RWPE2 (cell line): ENCODE results near the gene STX8.

Experiments
- ATAC-seq: fragments of 200-7000 bp; cut with Tn5 transposase; 3 replicates; pipeline ENCODE4 v1.9.1; 2021; ENCODE audit warnings: low read depth
- DNase-seq: peaks from one replicate; pipeline ENCODE4 v3.0.0-alpha.2; 2020; ENCODE audit warnings: low spot score
- H3K27ac ChIP-seq: fragments of 450-650 bp; 2 replicates; pipeline ENCODE4 v1.5.1; 2017; ENCODE audit warnings: mild to moderate bottlenecking; ENCODE audit not compliant: poor library complexity, severe bottlenecking
- H3K27me3 ChIP-seq: fragments of 250-450 bp; sonication (Bioruptor Pico); 2 replicates; pipeline ENCODE4 v1.5.1; 2021; ENCODE audit warnings: mild to moderate bottlenecking, moderate library complexity; ENCODE audit not compliant: insufficient read depth, poor library complexity, severe bottlenecking
- H3K36me3 ChIP-seq: fragments of 250-450 bp; sonication (Bioruptor Pico); 2 replicates; pipeline ENCODE4 v1.5.1; 2020; ENCODE audit warnings: low read depth, mild to moderate bottlenecking, moderate library complexity
- H3K4me1 ChIP-seq: fragments of 250-450 bp; sonication (Bioruptor Pico); 2 replicates; pipeline ENCODE4 v1.5.1; 2021; ENCODE audit warnings: mild to moderate bottlenecking, moderate library complexity; ENCODE audit not compliant: insufficient read depth, poor library complexity, severe bottlenecking
- H3K4me3 ChIP-seq: fragments of 250-450 bp; sonication (Bioruptor Pico); 2 replicates; pipeline ENCODE4 v1.5.1; 2021; ENCODE audit warnings: mild to moderate bottlenecking, moderate library complexity; ENCODE audit not compliant: severe bottlenecking
- H3K9me3 ChIP-seq: fragments of 250-450 bp; sonication (Bioruptor Pico); 2 replicates; pipeline ENCODE4 v1.5.1; 2021; ENCODE audit warnings: mild to moderate bottlenecking, moderate library complexity; ENCODE audit not compliant: severe bottlenecking
- TF ChIP-seq, protein P1 (sequence below): fragments of 450-650 bp; IDR thresholded peaks from one replicate; pipeline ENCODE4 v1.5.1; 2017; ENCODE audit warnings: mild to moderate bottlenecking, moderate library complexity; ENCODE audit not compliant: poor library complexity, severe bottlenecking

Gene STX8

DNA sequence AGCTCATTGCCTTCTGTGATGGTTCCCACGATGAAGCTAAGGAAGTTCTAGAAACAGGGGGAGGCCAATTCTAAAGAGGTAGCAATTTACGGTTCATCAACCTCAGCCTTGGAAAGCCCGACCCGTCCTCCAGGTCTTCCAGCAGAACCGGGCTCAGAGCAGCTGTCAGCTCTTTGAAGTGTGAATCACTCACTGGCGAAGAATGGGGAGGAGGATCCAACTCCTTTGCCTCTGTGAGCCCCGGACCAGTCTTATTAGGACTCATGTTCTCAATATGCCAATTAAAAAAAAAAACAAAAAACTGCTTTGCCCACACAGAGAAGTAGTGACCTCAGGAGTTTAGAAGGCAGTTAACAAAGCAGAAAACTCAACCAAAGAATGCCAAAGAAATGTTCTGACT is 31.4 kb downstream of the STX8 start:
- no peak for DNase-seq
- Histone ChIP-seq H3K4me3 (no peak overlapping the region), H3K9me3 (no peaks in the 10 kb centered on the region), H3K36me3 (no peaks in the 10 kb centered on the region), H3K27me3 (no peaks in the 10 kb centered on the region), H3K4me1 (no peaks in the 10 kb centered on the region), H3K27ac (no peak overlapping the region)
- ATAC-seq, result no peak
- TF ChIP-seq, protein P1, sequence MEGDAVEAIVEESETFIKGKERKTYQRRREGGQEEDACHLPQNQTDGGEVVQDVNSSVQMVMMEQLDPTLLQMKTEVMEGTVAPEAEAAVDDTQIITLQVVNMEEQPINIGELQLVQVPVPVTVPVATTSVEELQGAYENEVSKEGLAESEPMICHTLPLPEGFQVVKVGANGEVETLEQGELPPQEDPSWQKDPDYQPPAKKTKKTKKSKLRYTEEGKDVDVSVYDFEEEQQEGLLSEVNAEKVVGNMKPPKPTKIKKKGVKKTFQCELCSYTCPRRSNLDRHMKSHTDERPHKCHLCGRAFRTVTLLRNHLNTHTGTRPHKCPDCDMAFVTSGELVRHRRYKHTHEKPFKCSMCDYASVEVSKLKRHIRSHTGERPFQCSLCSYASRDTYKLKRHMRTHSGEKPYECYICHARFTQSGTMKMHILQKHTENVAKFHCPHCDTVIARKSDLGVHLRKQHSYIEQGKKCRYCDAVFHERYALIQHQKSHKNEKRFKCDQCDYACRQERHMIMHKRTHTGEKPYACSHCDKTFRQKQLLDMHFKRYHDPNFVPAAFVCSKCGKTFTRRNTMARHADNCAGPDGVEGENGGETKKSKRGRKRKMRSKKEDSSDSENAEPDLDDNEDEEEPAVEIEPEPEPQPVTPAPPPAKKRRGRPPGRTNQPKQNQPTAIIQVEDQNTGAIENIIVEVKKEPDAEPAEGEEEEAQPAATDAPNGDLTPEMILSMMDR, result no peak

DNA sequence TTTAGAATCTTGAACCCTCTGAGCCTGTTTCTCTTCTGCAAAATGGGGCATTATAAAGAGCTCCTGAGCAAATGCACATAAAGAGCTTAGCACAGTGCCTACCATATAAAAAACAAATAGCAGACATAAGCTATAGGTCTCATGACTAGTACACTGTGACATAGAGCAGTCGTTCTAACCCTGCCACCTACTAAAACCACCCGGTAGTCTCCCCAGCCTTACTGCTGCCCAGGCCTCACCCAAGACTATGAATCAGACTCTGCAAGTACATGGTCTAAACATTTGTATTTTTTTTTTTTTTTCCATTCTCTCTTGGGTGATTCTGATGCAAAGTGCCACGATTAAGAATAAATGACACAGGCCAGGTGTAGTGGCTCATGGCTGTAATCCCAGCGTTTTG is 33.9 kb downstream of the STX8 start:
- no peaks in the 10 kb centered on the region for H3K27me3 ChIP-seq

DNA sequence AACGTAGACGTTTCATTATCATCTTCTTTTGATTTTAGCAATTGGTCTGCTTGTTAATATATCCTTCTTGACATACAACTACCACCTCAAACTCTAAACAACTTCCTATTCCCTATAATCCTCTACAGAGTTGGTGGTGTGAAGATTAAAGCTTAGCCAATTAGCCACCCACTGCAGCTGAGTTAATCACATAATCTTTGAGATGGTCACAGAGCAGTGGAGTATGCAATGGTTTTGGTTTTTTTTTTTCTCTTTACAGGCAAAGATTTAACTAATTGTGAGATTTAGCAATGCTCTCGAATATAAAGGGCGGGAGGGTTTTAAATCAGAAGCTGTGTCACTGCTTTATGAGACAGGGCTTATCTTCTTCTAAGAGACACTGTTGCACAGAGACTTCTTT is 37.0 kb downstream of the STX8 start:
- DNase-seq, result no peak
- H3K4me1 ChIP-seq, result no peaks in the 10 kb centered on the region
- H3K27ac ChIP-seq, result no peak overlapping the region
- H3K9me3 ChIP-seq, result no peaks in the 10 kb centered on the region
- TF ChIP-seq, protein P1, result no peak
- no peaks in the 10 kb centered on the region for H3K36me3 ChIP-seq
- no peak for ATAC-seq
- no peak overlapping the region for H3K4me3 ChIP-seq
- no peaks in the 10 kb centered on the region for H3K27me3 ChIP-seq

More for the DNA sequence above, 33.9 kb downstream of the STX8 start:
- no peaks in the 10 kb centered on the region for H3K36me3 ChIP-seq
- no peak for ATAC-seq
- TF ChIP-seq, protein P1, result no peak
- no peak overlapping the region for H3K4me3 ChIP-seq
- no peak overlapping the region for H3K27ac ChIP-seq
- no peaks in the 10 kb centered on the region for H3K9me3 ChIP-seq
- no peaks in the 10 kb centered on the region for H3K4me1 ChIP-seq
- no peak for DNase-seq

DNA sequence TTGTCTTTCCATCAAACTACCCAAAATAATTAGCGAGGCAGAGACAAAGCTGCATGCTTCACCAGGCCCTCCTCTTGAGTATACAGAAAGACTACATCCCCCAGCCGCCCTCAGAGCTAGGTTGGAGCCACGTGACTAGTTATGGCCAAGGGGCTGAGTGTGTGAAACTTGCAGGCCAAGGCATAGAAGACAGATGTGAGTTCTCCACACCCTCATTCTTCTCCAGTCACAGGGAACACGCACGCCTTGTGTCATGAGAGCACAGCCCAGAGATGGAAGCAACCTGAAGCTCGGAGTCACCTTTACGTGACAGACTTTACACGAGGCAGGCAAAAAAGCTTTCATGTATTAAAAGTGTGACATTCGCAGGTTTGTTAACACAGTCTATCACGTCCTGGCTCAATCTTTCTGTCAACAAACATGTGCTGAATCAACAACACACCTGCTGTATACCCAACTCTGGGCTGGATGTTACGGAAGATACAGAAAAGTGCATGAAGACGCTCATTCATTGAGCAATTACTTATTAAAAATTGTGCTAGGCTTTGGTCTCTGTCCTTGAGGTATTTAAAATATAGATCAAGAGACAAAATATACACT is 38.3 kb downstream of the STX8 start:
- no peak overlapping the region for H3K27ac ChIP-seq
- H3K4me1 ChIP-seq, result no peaks in the 10 kb centered on the region
- H3K9me3 ChIP-seq, result no peaks in the 10 kb centered on the region
- ATAC-seq (no peak), DNase-seq (no peak)
- no peaks in the 10 kb centered on the region for H3K36me3 ChIP-seq
- TF ChIP-seq, protein P1, result no peak
- H3K4me3 ChIP-seq, result no peak overlapping the region
- no peaks in the 10 kb centered on the region for H3K27me3 ChIP-seq

DNA sequence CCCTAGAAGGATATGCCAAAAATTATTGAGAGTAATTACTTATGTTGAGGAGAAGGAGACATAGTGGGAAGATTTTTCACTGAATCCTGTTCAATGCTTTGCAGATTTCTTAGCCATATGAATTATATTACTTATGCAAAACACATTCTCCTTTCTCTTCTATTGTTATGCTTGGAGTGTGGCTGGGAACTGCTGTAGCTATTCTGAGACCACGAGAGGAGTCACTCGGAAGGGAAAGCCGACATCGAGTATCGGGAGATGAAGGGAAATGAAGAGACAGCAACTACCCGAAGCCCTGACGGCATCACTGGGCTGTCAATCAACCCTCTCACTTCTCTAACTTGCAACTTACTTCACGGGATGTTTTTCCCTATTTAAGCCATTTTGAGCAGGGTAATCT is 39.6 kb downstream of the STX8 start:
- Histone ChIP-seq H3K4me1 (no peaks in the 10 kb centered on the region), H3K36me3 (no peaks in the 10 kb centered on the region), H3K27ac (no peak overlapping the region), H3K9me3 (no peaks in the 10 kb centered on the region), H3K4me3 (no peak overlapping the region), H3K27me3 (no peaks in the 10 kb centered on the region)
- ATAC-seq, result no peak
- TF ChIP-seq, protein P1, result no peak
- no peak for DNase-seq
